Mesothelial cell of epicardium (in vitro differentiated cells): Measurements from ENCODE around the gene ZNF500. TPM values are rescaled to one million over a fixed set of nuclear protein-coding genes. Genes with fewer than 3 reads are reported as not detected.

Source experiments
- DNase-seq, 2 experiments: peaks; one replicate each; pipeline ENCODE4 v3.0.0; 2021; ENCODE audit warnings: low spot score in 2 of 2; ENCODE audit not compliant: unreplicated experiment in 2 of 2
- H3K27ac Mint-ChIP-seq: 2 replicates; pipeline ENCODE4 v1.8.0; 2021; ENCODE audit warnings: mixed read lengths
- H3K27me3 Mint-ChIP-seq: 2 replicates; pipeline ENCODE4 v1.8.0; 2021; ENCODE audit warnings: low read depth, mixed read lengths
- H3K36me3 Mint-ChIP-seq: 2 replicates; pipeline ENCODE4 v1.8.0; 2021; ENCODE audit warnings: mixed read lengths
- H3K4me1 Mint-ChIP-seq: 2 replicates; pipeline ENCODE4 v1.8.0; 2021; ENCODE audit warnings: mixed read lengths
- H3K4me3 Mint-ChIP-seq: 2 replicates; pipeline ENCODE4 v1.8.0; 2021; ENCODE audit warnings: mild to moderate bottlenecking, moderate library complexity, mixed read lengths
- H3K9me3 Mint-ChIP-seq: 2 replicates; pipeline ENCODE4 v1.8.0; 2021; ENCODE audit warnings: mixed read lengths
- CTCF ChIP-seq: fragments of 200-600 bp; sonication (generic); IDR thresholded peaks from one replicate; pipeline ENCODE4 v1.5.0; 2021; ENCODE audit warnings: antibody characterized with exemption; ENCODE audit not compliant: unreplicated experiment
- total RNA-seq: library from RNA; stranded (reverse); gene quantifications from 3 replicates; pipeline ENCODE4 v1.2.1, GENCODE V29; 2021

ZNF500 gene
- total RNA-seq, 1 donor from 2014 or later, result 29.8 TPM

GRCh38 chr16:4799171-4799855 is 32.4 kb upstream of the ZNF500 start:
- H3K4me1 Mint-ChIP-seq, result peaks cover 24% of the 10 kb centered on the region
- H3K27ac Mint-ChIP-seq, result no peak overlapping the region
- H3K4me3 Mint-ChIP-seq, result peak overlapping the region; percentile 22
- H3K36me3 Mint-ChIP-seq, result peaks cover 6% of the 10 kb centered on the region
- TF ChIP-seq CTCF, result no peak
- no peak for DNase-seq
- H3K9me3 Mint-ChIP-seq, result no peaks in the 10 kb centered on the region
- no peaks in the 10 kb centered on the region for H3K27me3 Mint-ChIP-seq

GRCh38 chr16:4798456-4798855 is 31.5 kb upstream of the ZNF500 start:
- Mint-ChIP-seq H3K27ac (no peak overlapping the region), H3K27me3 (no peaks in the 10 kb centered on the region), H3K4me3 (no peak overlapping the region), H3K4me1 (peaks cover 16% of the 10 kb centered on the region), H3K9me3 (no peaks in the 10 kb centered on the region), H3K36me3 (peaks cover 6% of the 10 kb centered on the region)
- no peak for DNase-seq
- no peak for TF ChIP-seq CTCF

GRCh38 chr16:4797805-4798252 is 30.9 kb upstream of the ZNF500 start:
- no peaks in the 10 kb centered on the region for H3K27me3 Mint-ChIP-seq
- peaks cover 10% of the 10 kb centered on the region for H3K4me1 Mint-ChIP-seq
- TF ChIP-seq CTCF, result no peak
- no peak for DNase-seq
- H3K27ac Mint-ChIP-seq, result no peak overlapping the region
- H3K9me3 Mint-ChIP-seq, result no peaks in the 10 kb centered on the region
- no peak overlapping the region for H3K4me3 Mint-ChIP-seq
- H3K36me3 Mint-ChIP-seq, result peaks cover 6% of the 10 kb centered on the region

- Mint-ChIP-seq H3K4me3 (no peak overlapping the region), H3K36me3 (peaks cover 6% of the 10 kb centered on the region), H3K27me3 (no peaks in the 10 kb centered on the region), H3K4me1 (peaks cover 10% of the 10 kb centered on the region), H3K27ac (no peak overlapping the region), H3K9me3 (no peaks in the 10 kb centered on the region)
- DNase-seq, result no peak
- TF ChIP-seq CTCF, result no peak
Measured at GRCh38 chr16:4796982-4797804, 30.2 kb upstream of the ZNF500 start.

- H3K9me3 Mint-ChIP-seq, result no peaks in the 10 kb centered on the region
- peaks cover 6% of the 10 kb centered on the region for H3K36me3 Mint-ChIP-seq
- no peak for TF ChIP-seq CTCF
- H3K27ac Mint-ChIP-seq, result no peak overlapping the region
- H3K4me1 Mint-ChIP-seq, result peaks cover 4% of the 10 kb centered on the region
- DNase-seq, result no peak
- H3K27me3 Mint-ChIP-seq, result no peaks in the 10 kb centered on the region
- H3K4me3 Mint-ChIP-seq, result no peak overlapping the region
Measured at GRCh38 chr16:4795828-4796572, 29.0 kb upstream of the ZNF500 start.
